ENCODE results near the gene NEU2. TPM values are rescaled to one million over a fixed set of nuclear protein-coding genes. Genes with fewer than 3 reads are reported as not detected.
A peak's percentile ranks its signal among the peaks of the same experiment; 100 is the strongest.

The NEU2 gene
- total and polyA plus RNA-seq, 2 of the 13 experiments (the other 11 are each of a cell fraction or from before 2014, with no cell fraction given) = not detected

DNA sequence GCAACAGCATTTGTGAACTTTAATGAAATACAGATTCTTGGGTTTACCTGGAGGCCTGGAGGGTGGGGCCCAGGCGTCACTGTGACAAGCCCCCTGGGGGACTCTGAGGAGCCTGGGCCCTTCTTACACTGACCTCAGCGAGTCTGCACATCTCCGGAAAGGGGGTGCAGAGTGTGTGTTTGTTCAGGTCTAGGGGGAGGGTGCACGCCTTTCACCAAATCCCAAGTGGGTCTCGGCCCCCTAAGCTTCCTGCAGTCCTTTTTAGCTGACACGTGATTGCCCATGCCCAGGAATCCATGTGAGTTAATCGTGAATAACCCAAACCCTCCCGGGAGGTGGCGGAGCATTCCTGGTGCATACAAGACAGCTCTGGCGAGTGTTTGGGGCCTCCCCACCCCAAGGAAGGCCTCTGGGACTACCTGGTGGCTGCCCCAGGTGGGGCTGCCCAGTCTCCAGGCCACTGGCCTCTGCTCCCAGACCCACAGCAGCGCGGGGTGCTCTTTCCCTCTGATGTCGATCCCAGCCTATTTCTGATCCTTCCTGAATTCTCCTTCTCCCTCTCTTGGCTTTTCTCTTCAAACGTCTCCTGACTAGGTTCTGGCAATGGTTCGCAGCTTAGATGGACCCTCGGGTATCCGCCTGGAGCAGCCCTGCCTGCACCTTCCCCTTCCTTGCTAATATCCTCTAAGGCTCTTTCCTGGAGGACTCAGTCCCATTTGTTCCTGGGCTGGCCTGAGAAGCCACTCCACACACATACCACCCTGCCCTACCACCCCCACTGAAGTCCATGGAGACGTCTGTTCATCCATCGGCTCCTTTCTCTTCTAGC lies 29.4 kb upstream of the NEU2 start:
- H3K27me3 ChIP-seq (ENCODE audit: control insufficient read depth in 1 of 2, insufficient read depth in 2 of 2, low read length in 2 of 2) = no peaks in the 10 kb centered on the region
- no peaks in the 10 kb centered on the region for H3K4me1 ChIP-seq (ENCODE audit: insufficient read depth, low read length)
- H4K20me1 ChIP-seq (ENCODE audit: insufficient read depth, low read length) = no peaks in the 10 kb centered on the region
- no peak for ATAC-seq
- no peak overlapping the region for H2AFZ ChIP-seq (ENCODE audit: low read length)
- no peak for DNase-seq (ENCODE audit: low spot score)
- no peak overlapping the region for H3K9ac ChIP-seq (ENCODE audit: insufficient read depth, low read depth, low read length)
- WGBS (ENCODE audit: low lambda C conversion rate) = 93% methylated on average over 16 of the region's 19 CpGs
- FAIRE-seq = no peak
- CTCF ChIA-PET (ENCODE audit: low intra/inter-chr PET ratio, low total read pairs) = no interaction called here
- H3K4me2 ChIP-seq (ENCODE audit: low read depth, low read length) = no peak overlapping the region
- intact Hi-C loops (cut with micrococcal nuclease; ENCODE audit: unreplicated experiment) (no loop called here), in situ Hi-C loops (cut with HindIII; ENCODE audit: extremely low pct_ligation_motif_present, low pct_unique_long_range_greater_than_20kb) (no loop called here)
- no peaks in the 10 kb centered on the region for H3K9me3 ChIP-seq (ENCODE audit: low read length)
- H3K36me3 ChIP-seq (replicated peaks in 1 of 2; ENCODE audit: control insufficient read depth in 1 of 2, insufficient read depth in 2 of 2, low read length in 2 of 2) = peaks cover 0 to 7% of the 10 kb centered on the region in 2 experiments; a peak in 1 of 5 replicates
- POLR2A ChIA-PET = no interaction called here
- TF ChIP-seq AGO2 (optimal IDR thresholded peaks at IDR 0.05; ENCODE audit: low read depth, low read length) (peak; percentile 19), MAFK (conservative IDR thresholded peaks at IDR 0.05 in 1 of 2, IDR thresholded peaks at IDR 0.05 in 1 of 2; ENCODE audit: low read length in 2 of 2) (peak in 1 of 2 experiments; percentile 22; a peak in 1 of 4 replicates)
- TF ChIP-seq, protein P1, sequence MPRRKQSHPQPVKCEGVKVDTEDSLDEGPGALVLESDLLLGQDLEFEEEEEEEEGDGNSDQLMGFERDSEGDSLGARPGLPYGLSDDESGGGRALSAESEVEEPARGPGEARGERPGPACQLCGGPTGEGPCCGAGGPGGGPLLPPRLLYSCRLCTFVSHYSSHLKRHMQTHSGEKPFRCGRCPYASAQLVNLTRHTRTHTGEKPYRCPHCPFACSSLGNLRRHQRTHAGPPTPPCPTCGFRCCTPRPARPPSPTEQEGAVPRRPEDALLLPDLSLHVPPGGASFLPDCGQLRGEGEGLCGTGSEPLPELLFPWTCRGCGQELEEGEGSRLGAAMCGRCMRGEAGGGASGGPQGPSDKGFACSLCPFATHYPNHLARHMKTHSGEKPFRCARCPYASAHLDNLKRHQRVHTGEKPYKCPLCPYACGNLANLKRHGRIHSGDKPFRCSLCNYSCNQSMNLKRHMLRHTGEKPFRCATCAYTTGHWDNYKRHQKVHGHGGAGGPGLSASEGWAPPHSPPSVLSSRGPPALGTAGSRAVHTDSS (CRISPR knock-in tag; conservative IDR thresholded peaks at IDR 0.05) = no peak
- H3K79me2 ChIP-seq (ENCODE audit: insufficient read depth, low read length) = no peaks in the 10 kb centered on the region
- no TSS peak for BruUV-seq (replicated peaks)
- no peak overlapping the region for H3K4me3 ChIP-seq (replicated peaks in 1 of 3; ENCODE audit: insufficient read depth in 1 of 3, low read depth in 2 of 3, low read length in 3 of 3)
- no peak overlapping the region for H3K27ac ChIP-seq (ENCODE audit: extremely low read length, insufficient read depth, low read length)

Data from HepG2 (cell line).